ENCODE measurements around the gene CD28.

Gene CD28

DNA sequence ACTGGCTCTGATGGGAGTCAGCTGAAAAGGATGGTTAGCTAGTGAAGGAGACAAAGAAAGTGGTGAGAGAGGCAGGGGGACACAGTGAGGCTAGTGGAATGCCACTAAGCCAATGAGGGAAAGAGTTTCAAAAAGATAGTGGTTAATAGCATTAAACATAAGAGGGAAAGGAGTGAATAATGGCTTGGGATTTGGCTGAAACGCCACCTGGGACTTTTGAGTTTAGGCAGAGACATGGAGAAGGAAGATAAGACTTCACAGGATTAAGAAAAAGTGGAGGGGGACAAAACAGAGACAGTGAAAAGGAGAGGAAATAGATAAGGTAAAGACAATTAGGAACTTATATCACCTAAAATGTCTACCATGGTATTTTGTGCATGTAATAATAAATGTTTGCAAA, 6.9 kb downstream of the CD28 start:
- no peak overlapping the region for H3K27ac ChIP-seq
- TF ChIP-seq, protein P1, sequence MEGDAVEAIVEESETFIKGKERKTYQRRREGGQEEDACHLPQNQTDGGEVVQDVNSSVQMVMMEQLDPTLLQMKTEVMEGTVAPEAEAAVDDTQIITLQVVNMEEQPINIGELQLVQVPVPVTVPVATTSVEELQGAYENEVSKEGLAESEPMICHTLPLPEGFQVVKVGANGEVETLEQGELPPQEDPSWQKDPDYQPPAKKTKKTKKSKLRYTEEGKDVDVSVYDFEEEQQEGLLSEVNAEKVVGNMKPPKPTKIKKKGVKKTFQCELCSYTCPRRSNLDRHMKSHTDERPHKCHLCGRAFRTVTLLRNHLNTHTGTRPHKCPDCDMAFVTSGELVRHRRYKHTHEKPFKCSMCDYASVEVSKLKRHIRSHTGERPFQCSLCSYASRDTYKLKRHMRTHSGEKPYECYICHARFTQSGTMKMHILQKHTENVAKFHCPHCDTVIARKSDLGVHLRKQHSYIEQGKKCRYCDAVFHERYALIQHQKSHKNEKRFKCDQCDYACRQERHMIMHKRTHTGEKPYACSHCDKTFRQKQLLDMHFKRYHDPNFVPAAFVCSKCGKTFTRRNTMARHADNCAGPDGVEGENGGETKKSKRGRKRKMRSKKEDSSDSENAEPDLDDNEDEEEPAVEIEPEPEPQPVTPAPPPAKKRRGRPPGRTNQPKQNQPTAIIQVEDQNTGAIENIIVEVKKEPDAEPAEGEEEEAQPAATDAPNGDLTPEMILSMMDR (IDR thresholded peaks at IDR 0.05): no peak
- no peak for TF ChIP-seq ZFX (IDR thresholded peaks at IDR 0.05; ENCODE audit: borderline replicate concordance)

DNA sequence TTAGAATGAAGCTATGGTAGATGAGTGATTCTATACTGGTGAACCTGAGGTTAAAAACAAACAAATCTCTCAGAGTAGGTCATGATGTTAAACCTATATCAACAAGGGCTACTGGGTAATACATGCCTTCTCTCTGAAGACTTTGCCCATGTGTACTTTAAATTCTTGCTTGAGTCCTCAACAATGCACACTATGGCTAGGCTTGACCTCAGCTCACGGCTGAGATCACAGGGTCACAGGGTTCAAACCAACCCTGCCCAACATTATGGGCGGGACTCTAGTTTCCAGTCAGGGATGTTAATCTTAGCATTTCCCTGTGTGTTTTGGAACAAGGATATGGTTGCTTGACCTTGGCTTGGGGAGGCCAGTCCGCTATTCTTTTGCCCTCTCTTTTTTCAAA, 7.7 kb downstream of the CD28 start:
- H3K27ac ChIP-seq: no peak overlapping the region
- TF ChIP-seq, protein P1 (IDR thresholded peaks at IDR 0.05): no peak
- TF ChIP-seq ZFX (IDR thresholded peaks at IDR 0.05; ENCODE audit: borderline replicate concordance): no peak

DNA sequence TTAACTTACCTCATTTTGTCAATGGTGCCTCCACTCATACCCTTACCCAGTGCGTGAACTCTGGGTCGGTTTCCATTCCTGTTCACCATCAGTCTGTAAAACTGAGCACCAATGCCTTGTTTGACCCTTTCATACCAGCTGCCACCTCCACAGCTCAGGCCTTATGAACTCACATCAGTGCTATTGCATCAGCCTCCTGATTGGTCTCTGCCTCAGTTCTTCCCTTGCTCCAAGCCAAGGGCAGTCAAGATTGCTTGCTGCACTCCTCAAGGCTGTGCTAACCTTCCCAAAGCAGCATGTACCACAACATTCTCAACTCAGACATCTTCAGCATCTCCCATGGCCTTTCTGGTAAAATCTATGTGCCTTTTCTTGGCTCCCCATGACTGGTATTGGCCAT, 9.3 kb downstream of the CD28 start:
- no peak overlapping the region for H3K27ac ChIP-seq
- TF ChIP-seq, protein P1 (IDR thresholded peaks at IDR 0.05): no peak
- TF ChIP-seq ZFX (IDR thresholded peaks at IDR 0.05; ENCODE audit: borderline replicate concordance): no peak

DNA sequence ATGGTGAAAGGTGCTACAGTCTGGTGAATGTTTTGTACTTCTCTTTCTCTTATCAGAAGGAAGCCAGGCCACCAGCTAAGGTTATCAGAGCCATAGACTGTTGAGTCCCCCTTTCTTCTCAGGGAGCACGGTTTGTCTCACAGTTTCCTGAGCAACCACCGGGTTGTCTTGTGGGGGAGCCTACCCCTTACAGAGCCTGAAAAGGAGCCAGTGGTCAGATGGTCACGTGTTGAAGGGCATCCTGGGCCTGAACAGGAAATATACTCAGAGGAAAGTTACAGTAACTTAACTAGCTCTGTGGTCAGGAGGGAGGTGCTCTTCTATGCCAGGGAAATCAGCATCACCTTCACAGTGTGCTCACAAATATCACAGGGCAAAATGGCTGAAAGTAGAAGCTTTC, 11.6 kb downstream of the CD28 start:
- no peak for TF ChIP-seq ZFX (IDR thresholded peaks at IDR 0.05; ENCODE audit: borderline replicate concordance)
- TF ChIP-seq, protein P1 (IDR thresholded peaks at IDR 0.05): no peak
- no peak overlapping the region for H3K27ac ChIP-seq

DNA sequence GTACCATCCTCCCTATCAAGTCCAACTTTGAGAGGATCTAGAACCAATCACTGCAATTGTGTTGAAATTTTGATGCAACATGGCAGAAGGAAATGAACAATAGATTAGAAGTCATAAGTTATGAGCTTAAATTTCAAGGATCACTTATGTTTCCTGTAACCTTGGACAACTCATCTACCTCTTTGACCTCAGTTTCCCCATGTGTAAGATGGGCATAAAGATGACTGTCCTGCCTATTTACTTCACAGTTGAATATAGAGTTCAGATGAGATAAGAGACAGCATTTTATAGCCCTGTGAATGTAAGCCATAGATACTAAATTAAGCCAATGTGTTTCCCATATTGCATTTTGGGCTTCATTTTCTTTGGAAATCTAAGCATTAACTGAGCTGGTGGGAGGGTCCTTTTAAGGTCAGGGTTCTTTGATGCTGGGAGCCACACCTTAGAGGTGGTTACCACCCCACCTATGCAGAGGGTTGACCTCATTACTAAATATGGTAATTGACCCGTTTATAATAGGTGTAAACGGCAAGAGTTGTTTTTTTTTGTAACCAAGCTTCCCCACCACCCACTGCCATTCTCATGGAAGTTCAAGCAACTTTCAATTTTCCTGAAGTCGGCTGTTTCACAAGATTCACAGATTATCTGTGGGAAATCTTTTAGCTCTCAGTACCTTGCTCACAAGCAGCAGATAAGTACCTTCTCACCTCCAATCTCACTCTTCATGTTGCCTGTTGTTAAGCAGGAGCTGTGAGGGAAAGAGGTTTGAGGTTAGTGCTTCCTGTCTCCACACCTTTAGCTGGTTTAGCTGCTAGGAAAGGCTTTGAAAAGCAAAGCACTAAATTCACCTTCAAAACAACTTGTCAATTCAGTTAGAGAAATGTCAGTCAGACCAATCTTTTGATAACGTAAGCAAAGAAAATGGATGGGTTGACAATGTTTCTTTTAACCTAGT, 13.3 kb downstream of the CD28 start:
- TF ChIP-seq, protein P1 (IDR thresholded peaks at IDR 0.05): no peak
- no peak for TF ChIP-seq ZFX (IDR thresholded peaks at IDR 0.05; ENCODE audit: borderline replicate concordance)

DNA sequence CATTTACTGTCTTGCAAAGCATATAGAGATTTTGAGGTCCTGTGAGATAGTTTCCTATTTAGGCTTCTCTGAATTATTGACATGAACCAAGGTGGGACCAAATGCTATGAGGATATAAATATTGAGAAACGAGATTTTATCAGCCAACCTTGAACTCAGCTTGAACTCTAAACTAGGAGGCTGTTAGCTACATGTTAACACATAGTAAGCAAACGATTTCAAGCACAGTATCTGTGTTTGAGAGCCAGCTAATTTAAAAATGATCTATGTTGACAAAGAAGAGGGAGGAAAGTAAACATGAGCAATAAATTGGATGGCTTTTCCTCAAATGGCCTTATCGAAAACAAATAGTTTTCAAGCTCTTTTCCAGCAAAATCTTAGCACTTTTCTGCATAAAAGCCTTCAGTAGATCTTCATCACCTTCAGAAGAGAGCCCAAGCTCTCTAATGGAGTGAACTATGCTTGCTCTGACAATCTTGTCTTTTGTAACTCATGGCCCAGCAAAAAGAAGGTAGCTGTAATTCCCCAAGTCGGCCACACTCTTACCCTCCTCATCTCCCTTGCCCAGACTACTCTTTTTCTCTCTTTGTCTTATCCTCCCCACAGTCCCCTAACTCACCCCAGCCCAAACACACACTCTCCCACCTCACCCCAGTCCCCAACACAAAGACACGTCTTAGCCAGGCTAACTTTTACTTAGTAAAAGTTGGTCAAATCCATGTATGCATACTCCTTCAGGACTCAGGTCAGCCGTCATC, 14.7 kb downstream of the CD28 start:
- no peak overlapping the region for H3K27ac ChIP-seq
- no peak for TF ChIP-seq ZFX (IDR thresholded peaks at IDR 0.05; ENCODE audit: borderline replicate concordance)
- TF ChIP-seq, protein P1 (IDR thresholded peaks at IDR 0.05): 0 out of 2 replicates have a peak, but pooled peaks have one; percentile 17

More for the DNA sequence above, 13.3 kb downstream of the CD28 start:
- no peak overlapping the region for H3K27ac ChIP-seq

All from 22Rv1 (cell line).